DOHH2 (cell line): ENCODE data around the gene CEP85L.

Source experiments
- EZH2phosphoT487 ChIP-seq: fragments of 200-600 bp; sonication (generic); IDR thresholded peaks from 2 replicates; pipeline ENCODE4 v1.6.1; 2017; ENCODE audit warnings: borderline replicate concordance, mild to moderate bottlenecking, antibody characterized with exemption, low read length, moderate library complexity, mixed read lengths
- TF ChIP-seq, protein P1 (sequence below): fragments of 200-600 bp; sonication (generic); IDR thresholded peaks from one replicate; pipeline ENCODE4 v1.5.1; 2014; ENCODE audit warnings: antibody characterized with exemption, mild to moderate bottlenecking, low read depth, low read length; ENCODE audit not compliant: poor library complexity, severe bottlenecking

- TF ChIP-seq, protein P1, sequence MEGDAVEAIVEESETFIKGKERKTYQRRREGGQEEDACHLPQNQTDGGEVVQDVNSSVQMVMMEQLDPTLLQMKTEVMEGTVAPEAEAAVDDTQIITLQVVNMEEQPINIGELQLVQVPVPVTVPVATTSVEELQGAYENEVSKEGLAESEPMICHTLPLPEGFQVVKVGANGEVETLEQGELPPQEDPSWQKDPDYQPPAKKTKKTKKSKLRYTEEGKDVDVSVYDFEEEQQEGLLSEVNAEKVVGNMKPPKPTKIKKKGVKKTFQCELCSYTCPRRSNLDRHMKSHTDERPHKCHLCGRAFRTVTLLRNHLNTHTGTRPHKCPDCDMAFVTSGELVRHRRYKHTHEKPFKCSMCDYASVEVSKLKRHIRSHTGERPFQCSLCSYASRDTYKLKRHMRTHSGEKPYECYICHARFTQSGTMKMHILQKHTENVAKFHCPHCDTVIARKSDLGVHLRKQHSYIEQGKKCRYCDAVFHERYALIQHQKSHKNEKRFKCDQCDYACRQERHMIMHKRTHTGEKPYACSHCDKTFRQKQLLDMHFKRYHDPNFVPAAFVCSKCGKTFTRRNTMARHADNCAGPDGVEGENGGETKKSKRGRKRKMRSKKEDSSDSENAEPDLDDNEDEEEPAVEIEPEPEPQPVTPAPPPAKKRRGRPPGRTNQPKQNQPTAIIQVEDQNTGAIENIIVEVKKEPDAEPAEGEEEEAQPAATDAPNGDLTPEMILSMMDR = no peak
- no peak for TF ChIP-seq EZH2phosphoT487
Observed at GRCh38 chr6:118548613-118549012, 102.8 kb downstream of the CEP85L start.
